CD4-positive, alpha-beta T cell treated with Interferon gamma for 1 hour (primary cell): ENCODE results near the gene HOXA7.

Source experiments
- DNase-seq: peaks from one replicate; pipeline ENCODE4 v3.0.0-alpha.2; 2020

The HOXA7 gene

DNA sequence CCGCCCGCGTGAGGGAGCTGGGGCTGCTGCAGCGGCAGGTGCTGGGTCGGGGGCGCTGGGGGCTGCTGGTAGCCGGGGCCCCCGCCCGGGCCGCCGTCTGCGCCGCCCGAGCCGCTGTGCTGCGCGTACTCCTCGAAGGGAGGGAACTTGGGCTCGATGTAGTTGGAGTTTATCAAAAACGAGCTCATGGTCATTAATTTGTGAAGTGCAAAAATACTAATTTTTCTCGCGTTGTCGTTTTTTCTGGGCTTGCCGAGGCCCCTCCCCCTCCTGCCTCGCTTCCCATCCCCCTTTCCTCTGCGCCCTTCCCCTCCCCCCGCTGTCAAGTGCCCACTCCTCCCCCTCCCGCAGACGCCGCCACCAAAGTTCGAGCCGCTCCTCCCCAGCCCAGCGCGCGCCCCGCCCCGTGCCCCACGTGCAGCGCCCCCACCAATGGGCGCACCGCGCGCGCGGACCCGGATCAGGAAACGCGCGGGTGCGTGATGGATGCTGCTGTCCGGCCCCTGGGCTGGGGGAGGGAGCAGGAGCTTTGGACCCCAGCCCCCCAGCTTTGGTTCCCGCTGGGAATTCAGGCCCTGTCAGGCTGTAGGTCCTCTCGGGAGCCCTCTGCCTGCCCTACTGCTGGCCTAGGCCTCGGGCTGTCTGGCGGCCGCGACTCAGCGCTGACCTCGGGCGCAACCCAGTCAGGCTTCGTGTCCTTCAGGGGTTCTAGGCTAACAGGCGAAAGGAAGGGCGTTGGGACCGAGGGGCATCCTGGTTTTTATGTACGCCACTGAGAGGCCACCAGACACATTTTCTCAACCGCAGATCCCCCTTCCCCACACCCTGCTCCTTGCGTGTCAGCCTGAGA lies 25.7 kb downstream of the HOXA7 start, which contains the start of gene HOXA4:
Gene HOXA4, minus strand, starts transcription at position 218 of the 850 bp plus-strand sequence. Its CDS starts 24 bp downstream, at position 194.
- DNase-seq = peak; percentile 85

DNA sequence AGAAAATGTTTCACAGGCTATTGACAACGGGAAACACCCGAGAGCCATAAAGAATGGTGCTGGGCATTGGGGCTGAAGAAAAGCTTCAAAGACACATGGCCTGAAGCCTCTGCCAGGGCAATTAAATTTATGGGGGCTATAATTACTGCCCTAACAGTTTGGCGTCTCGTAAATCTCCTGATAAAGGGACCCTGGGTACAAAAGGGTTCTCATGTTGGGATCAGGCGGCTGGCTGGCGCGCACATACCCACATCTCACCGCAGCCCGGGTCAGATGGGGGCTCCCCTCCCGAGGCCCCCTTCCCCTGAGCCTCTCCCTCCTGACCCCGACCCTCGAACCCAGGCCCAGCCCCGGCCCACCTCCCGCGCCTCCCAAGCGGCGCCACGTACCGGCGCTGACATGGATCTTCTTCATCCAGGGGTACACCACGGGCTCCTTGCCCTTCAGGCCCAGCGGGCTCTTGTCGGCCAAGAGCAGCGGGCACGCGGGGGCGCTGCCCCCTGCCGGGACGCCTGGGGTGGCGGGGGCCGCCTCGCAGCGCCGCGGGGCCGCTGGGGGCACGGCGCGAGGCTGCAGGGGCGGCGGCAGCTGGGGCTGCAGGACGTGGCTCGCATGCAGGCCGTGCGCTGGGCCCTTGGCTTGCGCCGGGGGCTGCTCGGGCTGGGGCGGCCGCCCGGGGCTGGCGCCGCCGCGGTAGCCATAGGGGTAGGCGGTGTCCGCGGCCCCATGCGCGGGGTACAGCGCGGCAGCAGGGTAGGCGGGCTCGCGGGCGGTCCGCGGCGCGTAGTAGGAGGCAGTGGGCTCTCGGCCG lies 26.5 kb downstream of the HOXA7 start:
- no peak for DNase-seq

DNA sequence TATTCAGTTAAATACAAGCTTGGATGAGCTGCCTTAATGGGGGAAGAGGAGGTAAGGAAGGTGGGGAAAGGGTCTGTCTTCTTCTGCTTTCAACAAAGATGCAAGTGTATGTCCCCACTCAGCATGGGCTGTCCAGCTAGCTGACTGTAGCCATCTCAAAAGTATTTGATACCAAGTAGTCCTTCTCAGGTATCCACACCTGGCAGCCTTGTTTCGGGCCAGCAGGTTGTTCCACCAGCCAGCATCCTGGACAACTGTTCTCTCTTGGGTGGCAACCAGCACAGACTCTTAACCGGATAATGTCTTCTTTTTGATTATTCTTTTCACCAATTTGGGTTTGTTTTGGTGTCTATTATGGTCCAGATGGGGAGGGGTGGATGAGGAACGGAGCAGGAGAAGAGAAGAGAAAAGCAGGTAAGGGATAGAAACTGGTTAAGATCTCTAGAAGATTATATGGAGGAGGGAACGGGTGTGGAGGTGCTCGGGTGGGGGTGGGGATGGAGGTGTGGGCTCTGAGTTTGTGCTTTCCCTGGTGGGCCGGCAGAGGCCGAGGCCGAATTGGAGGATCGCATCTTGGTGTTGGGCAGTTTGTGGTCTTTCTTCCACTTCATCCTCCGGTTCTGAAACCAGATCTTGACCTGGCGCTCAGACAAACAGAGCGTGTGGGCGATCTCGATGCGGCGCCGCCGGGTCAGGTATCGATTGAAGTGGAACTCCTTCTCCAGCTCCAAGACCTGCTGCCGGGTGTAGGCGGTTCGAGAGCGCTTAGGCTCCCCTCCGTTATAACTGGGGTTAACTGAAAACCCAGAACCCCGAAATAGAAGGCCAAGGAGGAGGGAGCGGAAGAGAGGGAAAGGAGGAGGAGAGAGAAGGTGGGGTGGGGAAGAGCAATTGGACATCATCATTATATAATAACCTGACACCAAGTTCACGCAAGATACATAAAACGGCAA lies 27.4 kb downstream of the HOXA7 start:
- no peak for DNase-seq

DNA sequence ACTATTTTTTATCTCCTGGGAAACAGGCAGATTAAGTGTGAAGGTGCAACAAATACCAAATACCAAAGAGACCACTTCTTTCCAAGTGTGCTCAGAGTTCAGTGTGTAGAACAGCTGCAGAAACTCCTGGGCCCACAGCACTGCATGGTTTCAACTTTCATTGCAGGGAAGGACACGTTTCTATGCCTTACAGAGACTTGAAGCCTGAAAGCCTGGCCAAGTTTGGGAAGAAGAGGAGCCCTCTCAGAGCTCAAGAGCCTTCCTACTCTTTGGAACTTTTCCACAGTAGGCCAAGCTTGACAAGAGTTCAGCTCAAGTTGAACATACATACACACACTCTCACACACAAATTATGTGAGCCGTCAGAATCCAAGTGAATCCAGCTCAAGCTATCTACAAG lies 28.4 kb downstream of the HOXA7 start:
- no peak for DNase-seq

DNA sequence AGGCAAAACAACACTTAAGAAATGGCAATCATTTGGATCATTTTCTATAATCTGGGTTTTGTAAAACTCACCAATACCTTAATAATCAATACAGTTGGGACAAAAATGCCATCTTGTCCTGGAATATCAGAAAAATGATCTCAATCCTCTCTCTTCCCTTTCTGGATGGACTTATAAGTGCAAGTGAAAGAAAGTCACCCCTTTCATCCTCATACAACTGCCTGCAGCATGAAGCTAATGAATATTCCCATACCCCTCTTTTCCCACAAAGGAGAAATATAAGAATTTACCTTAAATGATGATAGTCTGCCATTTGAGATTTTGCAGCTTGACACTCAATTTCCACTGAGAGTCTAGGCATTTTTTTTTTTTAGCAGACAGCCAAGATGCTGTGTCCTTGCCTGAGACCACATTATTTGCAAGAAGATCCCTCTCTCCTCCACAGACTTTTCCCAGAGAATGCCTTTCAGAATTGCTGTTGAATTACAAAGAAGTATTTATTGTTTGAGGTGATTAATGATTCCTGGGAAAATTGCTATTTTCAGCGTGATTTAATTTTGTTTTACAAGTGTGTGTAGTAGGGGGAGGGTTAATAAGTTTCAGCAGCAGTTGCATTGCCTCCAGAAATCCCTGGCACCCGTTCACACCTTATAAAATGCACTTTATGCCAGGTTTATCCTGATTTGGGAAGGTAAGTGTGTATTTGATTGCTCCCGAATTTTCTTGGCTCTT lies 29.7 kb downstream of the HOXA7 start:
- no peak for DNase-seq

DNA sequence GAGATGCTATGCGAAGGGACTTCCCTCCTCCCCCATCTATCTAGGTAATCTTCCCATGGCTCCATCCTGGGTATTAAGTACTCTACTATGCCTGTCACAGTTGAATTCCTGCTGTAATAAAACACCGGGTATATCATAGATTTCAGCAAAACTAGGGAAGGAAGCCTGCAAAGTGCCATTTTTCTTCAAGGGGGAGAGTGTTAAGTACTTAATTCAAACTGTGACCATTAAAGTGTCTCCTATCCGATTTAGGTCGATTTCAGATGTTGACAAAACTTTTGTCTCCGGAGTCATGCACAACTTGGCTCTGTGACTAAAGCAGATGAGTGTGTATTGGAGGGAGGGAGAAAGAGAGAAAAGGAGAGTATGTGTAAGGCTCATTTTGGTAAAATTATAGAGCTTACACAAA lies 30.5 kb downstream of the HOXA7 start:
- no peak for DNase-seq

DNA sequence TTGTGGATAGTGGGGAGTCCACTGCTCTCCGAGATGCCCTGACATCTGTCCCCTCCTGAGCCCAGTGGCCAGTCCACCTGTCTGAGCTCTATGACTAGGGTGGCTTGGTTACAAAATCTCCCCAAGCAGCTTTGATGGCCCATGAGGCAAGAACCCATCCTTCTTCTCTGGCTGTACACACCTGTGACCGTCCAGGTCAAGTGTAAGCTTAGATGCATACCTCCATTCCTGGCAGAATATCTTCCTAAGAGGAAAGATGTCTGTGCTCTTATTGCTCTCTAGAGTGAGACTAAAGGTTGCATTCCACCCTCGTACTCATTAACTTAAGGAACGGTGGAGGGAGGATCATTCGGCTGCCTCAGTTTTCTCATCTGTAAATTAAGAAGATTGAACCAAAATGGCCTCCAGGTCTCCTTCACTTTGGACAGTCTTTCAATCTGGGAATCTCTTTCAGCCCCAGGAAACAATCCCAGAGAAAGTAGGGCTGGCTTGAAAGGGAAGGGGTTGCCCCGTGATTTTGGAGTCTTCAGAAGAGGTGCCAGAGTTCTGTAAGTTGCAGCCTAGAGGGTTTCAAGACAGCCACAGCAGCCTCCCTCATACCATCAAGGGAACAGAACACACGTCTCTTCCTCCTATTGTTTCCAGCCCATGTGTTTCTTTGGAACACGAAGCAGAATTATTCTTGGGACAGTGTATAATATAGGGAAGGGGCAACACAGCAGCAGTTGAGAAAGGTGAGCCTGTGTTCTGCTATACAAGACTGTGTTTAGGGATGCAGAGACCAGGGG lies 31.4 kb downstream of the HOXA7 start:
- no peak for DNase-seq

DNA sequence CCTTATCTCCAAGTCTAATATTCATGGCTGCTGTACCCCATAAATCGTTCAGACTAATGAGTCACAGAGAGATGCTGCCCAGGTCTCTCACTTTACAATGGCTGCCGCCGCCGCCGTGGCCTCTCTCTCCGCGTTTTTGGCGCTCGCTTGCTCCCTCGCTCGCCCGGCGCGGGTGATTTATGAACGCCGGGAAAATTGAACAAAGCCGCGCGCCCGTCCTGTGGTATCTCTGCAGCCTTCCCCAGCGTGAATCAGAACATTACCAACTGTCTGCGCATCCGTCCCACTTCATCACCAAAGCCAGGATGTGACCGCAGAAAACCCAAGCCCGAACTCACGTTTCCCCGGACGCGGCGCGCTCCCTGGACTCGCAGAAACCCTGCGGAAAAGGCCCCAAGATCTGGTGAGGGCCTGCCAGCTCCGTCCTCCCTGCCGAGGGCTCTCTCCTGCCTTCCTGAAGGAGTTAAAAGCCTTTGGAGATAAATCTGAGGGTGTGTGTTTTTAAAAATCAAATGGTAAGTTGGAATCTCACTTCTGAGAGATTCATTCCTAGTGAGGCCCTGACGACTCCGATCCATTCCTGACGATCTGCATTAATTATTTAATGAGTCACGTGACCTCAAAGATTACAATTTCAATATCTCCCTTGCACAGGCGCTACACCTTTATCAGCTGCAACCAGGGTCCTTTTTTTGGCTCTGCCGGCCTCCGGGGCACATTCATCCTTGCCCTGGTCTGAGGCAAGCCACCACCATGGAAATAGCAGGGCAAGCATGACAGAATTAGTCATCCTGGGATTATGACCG lies 32.2 kb downstream of the HOXA7 start:
- DNase-seq = no peak

DNA sequence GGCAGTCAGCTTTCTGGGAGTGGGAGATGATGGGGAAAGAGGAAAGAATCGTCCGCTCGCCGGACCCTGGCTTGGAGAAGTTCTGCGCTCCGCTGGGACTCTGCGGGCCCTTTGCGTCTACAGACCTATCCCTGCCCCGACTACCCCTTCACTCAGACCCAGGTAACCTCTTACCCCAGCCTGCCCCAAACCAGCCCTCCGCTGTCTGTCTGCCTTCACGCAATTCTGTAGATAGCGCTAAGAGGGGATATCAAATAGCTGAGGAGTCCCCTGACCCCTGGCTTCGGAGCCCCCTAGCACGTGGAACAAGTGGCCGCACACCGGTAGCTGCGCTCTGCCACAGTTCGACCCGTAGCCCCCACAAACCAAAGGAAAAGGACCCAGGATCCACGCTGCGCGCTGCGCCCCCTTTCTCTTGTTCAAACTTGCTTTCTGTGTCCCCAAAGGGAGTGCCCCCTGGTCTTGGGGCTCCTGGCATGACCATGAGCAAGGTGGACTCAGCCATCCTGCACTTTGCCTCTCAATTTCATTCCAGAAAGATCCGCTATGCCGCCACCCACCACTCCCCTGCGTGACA lies 32.9 kb downstream of the HOXA7 start:
- no peak for DNase-seq

DNA sequence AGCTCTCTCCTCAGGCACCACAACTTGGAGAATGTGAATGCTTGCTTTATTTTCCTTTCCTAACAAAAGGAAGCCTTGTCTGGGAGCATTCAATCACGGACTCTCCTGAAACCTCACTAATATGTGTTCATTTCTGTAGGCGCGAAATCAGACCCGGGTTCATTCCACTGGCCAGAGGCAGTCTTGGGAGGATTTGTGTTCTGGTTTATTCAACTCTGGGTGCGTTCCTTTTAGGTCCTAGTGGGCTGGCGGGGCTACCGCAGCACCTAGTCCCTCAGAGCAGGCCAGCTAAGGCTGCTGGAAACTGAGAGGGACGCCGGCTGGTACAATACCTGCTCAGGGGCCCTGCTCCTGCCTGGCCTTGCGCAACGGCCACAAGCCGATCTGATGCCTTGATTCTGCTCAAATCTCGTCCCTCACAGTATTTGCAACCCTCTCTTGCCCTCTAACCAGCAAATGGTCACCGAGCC lies 33.4 kb downstream of the HOXA7 start:
- DNase-seq = no peak

DNA sequence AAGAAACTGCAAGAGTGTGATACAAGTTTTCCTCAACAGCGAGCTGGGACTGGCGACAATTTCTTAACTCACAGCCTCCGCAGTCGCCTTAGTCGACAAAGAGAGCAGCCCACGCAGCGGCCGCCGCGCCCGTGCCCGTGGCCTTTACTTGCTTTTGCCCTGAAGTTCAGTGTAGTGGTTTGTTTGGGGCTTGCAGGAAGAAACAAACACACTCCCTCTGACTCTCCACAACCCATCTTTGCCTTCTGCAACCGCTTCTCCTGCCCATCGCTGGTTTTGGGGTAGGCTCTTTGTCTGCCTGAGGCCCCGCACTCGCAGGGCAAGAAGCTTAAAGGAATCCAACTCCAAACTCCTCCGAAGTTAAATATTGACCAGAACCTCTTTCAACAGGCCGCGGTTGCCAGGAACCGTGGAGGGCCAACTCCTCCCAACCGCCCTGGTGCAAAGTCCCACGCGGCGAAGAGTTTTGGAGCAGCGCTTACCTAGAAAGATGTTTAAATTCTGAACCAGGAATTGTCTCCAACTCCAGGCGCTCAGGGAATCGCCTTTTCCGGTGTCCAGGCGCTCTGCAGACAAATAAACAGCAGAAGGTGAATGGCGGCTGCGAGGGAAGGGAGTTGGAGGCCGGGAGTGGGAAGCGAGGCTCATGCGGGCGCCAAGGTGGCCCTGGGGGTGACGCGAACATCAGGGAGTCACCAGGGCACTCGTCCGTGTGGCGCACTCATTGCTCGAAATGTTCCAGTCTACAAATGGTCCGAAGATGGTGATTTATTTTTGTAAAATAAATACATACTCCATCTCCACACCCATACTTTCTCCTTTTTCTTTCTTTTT lies 34.2 kb downstream of the HOXA7 start:
- DNase-seq = no peak

DNA sequence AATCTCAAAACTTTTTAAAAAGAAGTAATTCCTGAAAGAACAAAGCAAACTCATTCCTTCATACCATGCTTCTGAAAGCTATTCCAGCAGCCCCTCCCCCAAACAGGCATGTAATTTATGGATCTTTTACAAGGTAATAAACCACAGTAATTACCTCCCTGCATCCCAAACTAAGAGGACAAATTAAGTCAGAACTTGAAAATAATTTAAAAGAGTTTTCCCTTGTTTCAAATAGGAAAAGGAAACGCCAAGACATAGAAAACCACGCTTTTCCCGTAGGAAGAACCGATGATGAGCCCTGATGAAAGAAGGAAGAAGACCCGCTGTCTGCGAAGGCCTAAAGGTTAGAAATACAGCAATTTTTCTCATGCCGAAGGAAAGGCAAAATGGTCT lies 34.8 kb downstream of the HOXA7 start:
- no peak for DNase-seq

DNA sequence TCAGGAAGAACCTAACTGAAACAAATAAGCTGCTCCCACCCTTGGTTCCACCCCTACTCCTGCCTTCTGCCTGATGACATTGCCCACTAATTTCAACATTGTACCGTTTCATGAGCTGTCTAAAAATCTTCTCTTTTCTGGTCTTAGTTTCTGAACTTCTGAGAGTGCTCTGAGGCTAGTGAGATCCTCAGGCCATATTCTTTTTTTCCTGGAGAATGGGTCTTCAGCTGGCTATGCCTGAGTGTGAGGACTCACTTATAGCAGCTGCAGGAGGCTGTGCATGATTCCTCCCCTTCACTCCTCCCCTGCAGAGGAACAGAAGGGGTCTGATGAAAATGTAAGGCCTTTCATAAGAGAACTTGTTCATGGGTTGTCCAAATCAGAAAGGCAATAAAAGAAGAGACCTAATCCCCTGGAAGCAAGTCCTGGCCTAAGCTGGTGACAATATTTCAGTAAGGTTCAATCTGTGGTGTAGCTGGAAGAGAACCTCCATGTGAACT lies 37.0 kb downstream of the HOXA7 start:
- DNase-seq = no peak

DNA sequence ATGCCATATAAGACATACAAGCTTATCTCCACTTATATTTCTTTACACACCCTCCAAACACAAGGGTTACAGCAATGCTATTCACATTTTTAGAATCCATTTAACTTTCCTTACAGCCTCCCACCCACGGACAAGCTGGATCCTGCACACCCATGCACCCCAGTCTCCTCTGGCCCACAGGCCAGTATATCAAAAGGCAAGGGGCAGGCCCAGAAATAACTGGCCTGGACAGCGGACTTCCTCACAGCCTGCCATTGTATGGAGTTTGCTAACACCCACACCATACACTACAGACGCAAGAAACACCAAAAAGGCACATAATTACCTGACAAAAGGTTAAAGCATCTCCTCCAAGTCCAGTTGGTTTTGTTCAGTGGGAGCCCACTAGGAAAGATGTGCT lies 37.9 kb downstream of the HOXA7 start:
- DNase-seq = no peak

DNA sequence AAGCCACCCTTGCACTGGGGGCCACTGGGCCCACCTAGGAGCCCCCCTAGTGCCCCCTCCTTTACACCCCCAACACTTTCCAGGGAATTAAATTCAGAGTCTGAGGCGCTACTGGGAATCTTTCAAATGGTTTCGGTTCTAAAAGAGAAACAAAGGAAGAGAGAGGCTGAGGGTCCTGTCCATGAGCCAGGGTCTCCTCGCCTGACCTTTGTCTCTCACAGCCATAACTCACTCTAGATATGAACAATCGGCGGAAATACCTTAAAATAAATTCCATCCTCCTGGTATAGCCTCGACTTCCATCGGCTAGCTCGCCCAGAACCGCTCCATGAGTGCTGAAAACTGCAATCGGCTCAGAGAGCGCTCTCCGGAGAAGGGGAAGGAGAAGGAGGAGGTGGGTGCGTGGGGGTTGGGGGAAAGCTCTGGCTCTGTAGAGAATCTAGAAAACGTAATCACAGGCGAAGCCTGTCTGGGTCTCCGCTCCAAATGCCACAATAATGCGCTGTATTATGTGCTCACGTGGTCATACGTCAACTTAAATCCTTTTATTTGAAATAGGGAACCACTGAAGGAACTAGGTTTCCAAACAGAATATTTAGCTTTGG lies 38.5 kb downstream of the HOXA7 start:
- no peak for DNase-seq

DNA sequence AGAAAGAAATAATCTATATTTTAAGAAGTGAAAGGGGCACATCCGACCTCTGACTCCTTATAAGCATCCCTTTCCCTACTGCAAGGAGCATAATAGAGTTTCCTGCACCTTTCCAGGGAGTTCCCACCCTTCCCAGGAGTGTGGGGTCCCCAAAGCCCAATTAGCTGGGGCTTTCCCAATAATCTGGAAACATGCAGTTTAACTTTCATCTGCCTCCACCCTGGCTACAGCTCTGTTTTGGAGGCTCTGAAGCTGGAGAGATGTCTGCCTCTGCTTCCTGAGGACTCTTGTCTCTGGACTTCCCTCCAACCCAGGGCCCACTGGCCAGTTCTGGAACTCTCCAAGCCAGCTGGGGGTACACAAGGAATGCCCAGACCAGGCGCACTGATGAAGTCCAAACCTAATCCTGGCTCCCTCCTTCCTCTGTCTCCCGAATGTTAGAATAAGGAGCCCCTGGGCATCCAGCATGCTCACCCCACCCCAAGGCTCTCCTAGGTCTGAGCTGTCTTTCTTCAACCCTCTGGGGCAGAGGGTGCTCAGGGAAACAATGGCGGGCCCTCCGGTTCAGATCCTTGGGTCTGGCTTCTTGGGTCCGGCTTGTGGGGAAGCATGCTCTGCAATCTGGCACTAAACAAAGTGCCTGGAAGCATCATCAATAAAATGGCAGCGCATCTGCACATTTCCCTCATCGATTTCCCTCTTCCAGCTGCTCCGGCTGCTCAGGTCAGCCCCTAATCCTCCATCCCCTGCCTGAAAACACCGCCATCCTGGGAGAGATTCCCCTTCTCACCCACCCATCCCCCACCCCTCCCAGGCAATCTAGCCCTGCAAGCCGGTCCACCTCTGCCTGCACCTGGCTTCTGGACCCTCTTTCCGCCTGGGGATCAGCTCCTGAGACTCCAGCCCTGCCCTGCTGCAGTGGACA lies 39.3 kb downstream of the HOXA7 start:
- DNase-seq = no peak
